Measurements from ENCODE around the gene IMP3.

DNA sequence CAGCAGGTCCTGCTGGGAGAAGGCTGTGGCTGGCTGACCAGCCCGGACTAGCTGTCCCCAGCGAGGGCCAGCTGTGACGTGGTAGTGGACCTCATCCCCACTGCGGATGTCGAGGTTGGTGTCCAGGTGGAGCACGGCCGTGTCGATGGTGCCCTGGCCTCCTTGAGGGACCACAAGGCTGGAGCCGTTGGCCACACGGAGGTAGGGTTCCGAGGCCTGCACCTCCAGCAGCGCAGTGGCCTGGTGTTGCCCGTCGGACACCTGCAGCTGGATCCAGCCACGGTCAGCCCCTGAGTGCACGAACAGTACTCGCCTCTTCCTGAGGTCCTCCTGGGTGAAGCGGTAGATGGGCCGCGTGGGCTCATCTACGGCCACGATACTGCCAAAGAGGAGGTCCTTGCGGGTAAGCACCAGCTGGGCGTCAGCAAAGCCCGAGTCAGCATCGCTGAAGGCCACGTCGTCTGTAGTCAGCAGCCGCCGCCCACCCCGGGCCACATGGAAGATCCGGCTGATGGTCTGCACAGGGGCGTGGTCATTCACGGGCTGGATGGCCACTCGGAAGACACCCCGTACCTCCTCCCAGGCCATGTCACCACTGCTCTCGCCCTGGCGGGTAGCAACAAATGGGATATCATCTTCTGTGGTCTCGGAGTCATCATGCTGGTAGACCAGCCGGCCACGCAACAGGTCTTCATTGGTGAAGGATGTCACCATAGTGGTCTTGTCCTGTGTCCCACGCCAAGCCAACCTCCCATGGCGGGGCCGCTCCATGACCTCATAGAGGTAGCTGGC, 47.7 kb upstream of the IMP3 start:
- TF ChIP-seq, protein P1, sequence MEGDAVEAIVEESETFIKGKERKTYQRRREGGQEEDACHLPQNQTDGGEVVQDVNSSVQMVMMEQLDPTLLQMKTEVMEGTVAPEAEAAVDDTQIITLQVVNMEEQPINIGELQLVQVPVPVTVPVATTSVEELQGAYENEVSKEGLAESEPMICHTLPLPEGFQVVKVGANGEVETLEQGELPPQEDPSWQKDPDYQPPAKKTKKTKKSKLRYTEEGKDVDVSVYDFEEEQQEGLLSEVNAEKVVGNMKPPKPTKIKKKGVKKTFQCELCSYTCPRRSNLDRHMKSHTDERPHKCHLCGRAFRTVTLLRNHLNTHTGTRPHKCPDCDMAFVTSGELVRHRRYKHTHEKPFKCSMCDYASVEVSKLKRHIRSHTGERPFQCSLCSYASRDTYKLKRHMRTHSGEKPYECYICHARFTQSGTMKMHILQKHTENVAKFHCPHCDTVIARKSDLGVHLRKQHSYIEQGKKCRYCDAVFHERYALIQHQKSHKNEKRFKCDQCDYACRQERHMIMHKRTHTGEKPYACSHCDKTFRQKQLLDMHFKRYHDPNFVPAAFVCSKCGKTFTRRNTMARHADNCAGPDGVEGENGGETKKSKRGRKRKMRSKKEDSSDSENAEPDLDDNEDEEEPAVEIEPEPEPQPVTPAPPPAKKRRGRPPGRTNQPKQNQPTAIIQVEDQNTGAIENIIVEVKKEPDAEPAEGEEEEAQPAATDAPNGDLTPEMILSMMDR (IDR thresholded peaks at IDR 0.05), result no peak
- TF ChIP-seq POLR2A (IDR thresholded peaks at IDR 0.05) (no peak), POLR2AphosphoS5 (IDR thresholded peaks at IDR 0.05) (no peak)
